IgD-negative memory B cell (primary cell): Measurements from ENCODE around the gene TIMP2. TPM values are rescaled to one million over a fixed set of nuclear protein-coding genes. Genes with fewer than 3 reads are reported as not detected.
A peak's percentile ranks its signal among the peaks of the same experiment; 100 is the strongest.
"Not testable (repeated sequence)": the region's sequence is repeated elsewhere in the genome, so short reads cannot be mapped to it uniquely, and the experiment has no call there.

Experiments used
- H3K27ac Mint-ChIP-seq, 3 donors: one replicate each; pipeline ENCODE4 v1.8.0; 2020 to 2022; ENCODE audit warnings: mild to moderate bottlenecking in 3 of 3, mixed read lengths in 3 of 3, moderate library complexity in 1 of 3
- H3K27me3 Mint-ChIP-seq: one replicate; pipeline ENCODE4 v1.8.0; 2021; ENCODE audit warnings: mixed read lengths
- H3K36me3 Mint-ChIP-seq: one replicate; pipeline ENCODE4 v1.8.0; 2020; ENCODE audit warnings: mild to moderate bottlenecking, mixed read lengths
- H3K4me1 Mint-ChIP-seq, 3 donors: one replicate each; pipeline ENCODE4 v1.8.0; 2020 to 2022; ENCODE audit warnings: mixed read lengths in 3 of 3, mild to moderate bottlenecking in 1 of 3
- H3K4me3 Mint-ChIP-seq, 4 donors: one replicate each; pipeline ENCODE4 v1.8.0; 2020 to 2022; ENCODE audit warnings: mild to moderate bottlenecking in 4 of 4, mixed read lengths in 4 of 4, moderate library complexity in 3 of 4
- H3K9me3 Mint-ChIP-seq, 3 donors: one replicate each; pipeline ENCODE4 v1.8.0; 2020 to 2021; ENCODE audit warnings: mixed read lengths in 3 of 3, mild to moderate bottlenecking in 1 of 3
- polyA plus RNA-seq: library from polyadenylated mRNA; unstranded; fragments of 300-500 nt; fragmentation: Illumina TruSeq; gene quantifications from one replicate; pipeline ENCODE4 v1.2.3, GENCODE V29; 2021

The TIMP2 gene
- polyA plus RNA-seq: 0.34 TPM

DNA sequence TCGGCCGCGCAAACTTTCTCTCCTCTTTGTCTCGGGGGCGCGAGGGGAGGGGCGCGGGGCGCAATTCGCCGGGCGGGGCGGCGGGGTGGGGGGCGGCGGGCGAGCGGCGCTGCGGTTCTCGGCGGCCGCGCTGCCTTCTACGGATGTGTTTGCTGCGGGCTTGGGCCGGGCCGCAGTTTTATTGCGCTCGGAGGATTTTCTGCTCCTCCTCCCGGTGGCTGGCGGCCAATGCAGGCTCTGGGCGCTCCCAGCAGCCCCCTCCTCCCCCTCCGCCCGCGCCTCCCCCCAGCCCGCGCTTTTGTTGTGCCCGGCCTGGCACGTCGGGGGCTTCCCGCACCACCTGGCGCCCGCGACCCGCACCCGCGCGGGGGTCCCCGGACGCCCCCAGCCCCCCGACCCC is at the start of gene TIMP2:
Gene TIMP2 (minus strand): TSS at position 154 of the 400 bp plus-strand sequence. CDS start 299 bp downstream, outside the sequence.
- H3K4me1 Mint-ChIP-seq: peaks cover 5 to 12% (median 5%) of the 10 kb centered on the region in 3 donors
- H3K9me3 Mint-ChIP-seq: no peaks in the 10 kb centered on the region
- no peaks in the 10 kb centered on the region for H3K36me3 Mint-ChIP-seq
- H3K4me3 Mint-ChIP-seq: peak within 1 kb of the TSS; percentile 83 to 97 (median 85)
- H3K27ac Mint-ChIP-seq: no peak within 1 kb of the TSS
- peaks cover 5% of the 10 kb centered on the region for H3K27me3 Mint-ChIP-seq

DNA sequence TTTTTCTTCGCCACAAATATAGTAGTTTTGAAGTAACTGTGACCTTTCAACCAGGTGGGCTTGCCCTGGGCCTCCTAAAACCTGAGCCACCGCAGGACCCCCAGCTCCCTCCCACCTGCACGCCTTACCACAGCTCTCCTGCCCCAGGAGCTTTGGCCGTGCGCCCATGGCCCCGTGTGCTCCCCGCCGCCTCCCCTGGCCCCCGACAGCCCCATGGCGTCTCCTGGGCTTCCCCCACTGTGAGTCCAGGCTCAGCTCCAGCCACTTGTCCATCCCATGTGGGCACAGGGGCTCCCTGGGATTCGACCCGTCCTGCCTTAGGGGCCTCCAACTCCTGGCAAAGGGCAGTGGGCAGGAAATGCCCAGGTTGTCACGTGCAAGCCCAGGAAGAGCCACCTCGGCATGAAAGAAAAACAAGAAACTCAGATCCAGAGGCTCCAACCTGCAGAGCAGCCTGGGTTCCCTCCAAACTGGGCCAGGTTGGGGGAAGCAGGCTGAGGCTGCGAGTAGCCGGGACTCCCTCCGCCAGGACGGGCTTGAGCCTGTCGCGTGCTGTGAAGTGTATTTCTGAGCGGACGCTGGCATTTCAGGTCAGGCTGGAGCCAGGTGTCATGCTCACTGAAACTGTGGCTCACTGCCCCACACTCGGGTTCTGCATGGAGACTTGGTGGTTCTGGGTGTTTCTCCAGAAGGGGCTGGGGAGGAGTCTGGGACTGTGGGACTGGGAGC is 48.8 kb upstream of the TIMP2 start:
- Mint-ChIP-seq H3K4me3 (no peak overlapping the region), H3K27me3 (peaks cover 9% of the 10 kb centered on the region)

GRCh38 chr17:78973196-78973595 is 48.0 kb upstream of the TIMP2 start:
- no peak overlapping the region for H3K4me3 Mint-ChIP-seq
- H3K27me3 Mint-ChIP-seq: peaks cover 9% of the 10 kb centered on the region
- H3K9me3 Mint-ChIP-seq: no peaks in the 10 kb centered on the region

More for the DNA sequence above, 48.8 kb upstream of the TIMP2 start:
- Mint-ChIP-seq H3K9me3 (no peaks in the 10 kb centered on the region), H3K36me3 (no peaks in the 10 kb centered on the region), H3K27ac (no peak overlapping the region), H3K4me1 (peaks cover 12 to 16% (median 16%) of the 10 kb centered on the region in 3 donors)

GRCh38 chr17:78972507-78973105 is 47.4 kb upstream of the TIMP2 start:
- H3K4me3 Mint-ChIP-seq: peak overlapping the region in 1 of 4 donors; percentile 6
- H3K27ac Mint-ChIP-seq: peak overlapping the region in 1 of 3 donors; percentile 63
- peaks cover 9% of the 10 kb centered on the region for H3K27me3 Mint-ChIP-seq
- H3K4me1 Mint-ChIP-seq: peaks cover 12 to 16% (median 15%) of the 10 kb centered on the region in 3 donors
- no peaks in the 10 kb centered on the region for H3K36me3 Mint-ChIP-seq
- H3K9me3 Mint-ChIP-seq: no peaks in the 10 kb centered on the region

More at GRCh38 chr17:78973196-78973595, 48.0 kb upstream of the TIMP2 start:
- H3K4me1 Mint-ChIP-seq: peaks cover 12 to 16% (median 16%) of the 10 kb centered on the region in 3 donors
- H3K36me3 Mint-ChIP-seq: no peaks in the 10 kb centered on the region
- H3K27ac Mint-ChIP-seq: no peak overlapping the region

- Mint-ChIP-seq H3K4me3 (no peak overlapping the region), H3K27me3 (peaks cover 9% of the 10 kb centered on the region), H3K4me1 (peaks cover 8 to 12% (median 10%) of the 10 kb centered on the region in 3 donors), H3K27ac (peak overlapping the region in 1 of 3 donors; percentile 19), H3K36me3 (no peaks in the 10 kb centered on the region), H3K9me3 (no peaks in the 10 kb centered on the region)
Measured at GRCh38 chr17:78971756-78972506, 46.7 kb upstream of the TIMP2 start.

GRCh38 chr17:78970834-78971755 is 45.9 kb upstream of the TIMP2 start:
- no peaks in the 10 kb centered on the region for H3K36me3 Mint-ChIP-seq
- H3K27ac Mint-ChIP-seq: peak overlapping the region in 2 of 3 donors; percentile 19 to 47
- peaks cover 5 to 10% (median 5%) of the 10 kb centered on the region in 3 donors for H3K4me1 Mint-ChIP-seq
- peaks cover 9% of the 10 kb centered on the region for H3K27me3 Mint-ChIP-seq
- peak overlapping the region in 1 of 4 donors; percentile 78 for H3K4me3 Mint-ChIP-seq
- no peaks in the 10 kb centered on the region for H3K9me3 Mint-ChIP-seq

GRCh38 chr17:78969865-78970264 is 44.7 kb upstream of the TIMP2 start:
- no peaks in the 10 kb centered on the region for H3K36me3 Mint-ChIP-seq

GRCh38 chr17:78967782-78968362 is 42.7 kb upstream of the TIMP2 start:
- Mint-ChIP-seq H3K9me3 (no peaks in the 10 kb centered on the region), H3K27me3 (peaks cover 9% of the 10 kb centered on the region), H3K36me3 (no peaks in the 10 kb centered on the region), H3K4me3 (no peak overlapping the region), H3K27ac (peak overlapping the region in 1 of 3 donors; percentile 63), H3K4me1 (peaks cover 10 to 25% (median 21%) of the 10 kb centered on the region in 3 donors)

More at GRCh38 chr17:78969865-78970264, 44.7 kb upstream of the TIMP2 start:
- Mint-ChIP-seq H3K4me1 (peaks cover 10 to 20% (median 17%) of the 10 kb centered on the region in 3 donors), H3K9me3 (no peaks in the 10 kb centered on the region), H3K27ac (no peak overlapping the region), H3K27me3 (peaks cover 9% of the 10 kb centered on the region), H3K4me3 (no peak overlapping the region)

DNA sequence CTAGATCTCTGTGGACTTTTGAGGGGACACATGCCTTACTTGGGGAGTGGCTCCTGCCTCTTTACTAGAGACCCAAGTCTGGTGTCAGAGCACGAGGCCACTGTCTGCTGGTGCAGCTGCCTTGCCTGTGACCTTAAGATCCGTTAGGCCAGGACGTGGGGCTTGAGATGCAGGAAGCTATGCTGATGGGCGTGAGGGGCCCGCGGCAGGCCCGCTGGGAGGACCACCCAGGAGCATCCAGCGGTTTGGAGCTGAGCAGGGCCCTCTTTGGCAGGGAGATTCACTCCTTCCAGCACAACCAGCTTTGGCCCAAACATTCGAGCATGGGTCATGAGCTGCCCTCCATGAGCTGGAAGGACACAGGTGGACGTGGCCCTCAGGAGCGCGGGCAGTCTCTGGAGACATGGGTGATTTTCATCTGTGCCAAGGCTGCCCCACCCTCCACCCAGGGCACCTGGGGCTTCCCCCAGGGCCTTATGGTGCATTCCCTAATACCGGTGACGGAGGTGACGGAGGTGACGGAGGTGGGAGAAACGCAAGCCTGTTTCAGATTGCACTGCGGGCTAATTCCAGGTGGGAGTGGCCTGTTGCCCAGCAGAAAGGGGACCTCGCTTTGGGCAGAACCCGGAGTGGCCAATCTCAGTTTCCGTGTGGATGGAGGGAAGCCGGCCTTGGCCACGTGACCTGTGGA is 41.9 kb upstream of the TIMP2 start:
- H3K27ac Mint-ChIP-seq: no peak overlapping the region
- H3K4me1 Mint-ChIP-seq: peaks cover 10 to 25% (median 21%) of the 10 kb centered on the region in 3 donors
- no peak overlapping the region for H3K4me3 Mint-ChIP-seq
- no peaks in the 10 kb centered on the region for H3K9me3 Mint-ChIP-seq
- no peaks in the 10 kb centered on the region for H3K36me3 Mint-ChIP-seq
- H3K27me3 Mint-ChIP-seq: peaks cover 6% of the 10 kb centered on the region

GRCh38 chr17:78966123-78966813 is 41.1 kb upstream of the TIMP2 start:
- no peaks in the 10 kb centered on the region for H3K9me3 Mint-ChIP-seq
- H3K27me3 Mint-ChIP-seq: peaks cover 4% of the 10 kb centered on the region
- H3K36me3 Mint-ChIP-seq: no peaks in the 10 kb centered on the region
- no peak overlapping the region for H3K27ac Mint-ChIP-seq
- H3K4me1 Mint-ChIP-seq: peaks cover 7 to 23% (median 19%) of the 10 kb centered on the region in 3 donors
- H3K4me3 Mint-ChIP-seq: peak overlapping the region in 1 of 4 donors; percentile 81

DNA sequence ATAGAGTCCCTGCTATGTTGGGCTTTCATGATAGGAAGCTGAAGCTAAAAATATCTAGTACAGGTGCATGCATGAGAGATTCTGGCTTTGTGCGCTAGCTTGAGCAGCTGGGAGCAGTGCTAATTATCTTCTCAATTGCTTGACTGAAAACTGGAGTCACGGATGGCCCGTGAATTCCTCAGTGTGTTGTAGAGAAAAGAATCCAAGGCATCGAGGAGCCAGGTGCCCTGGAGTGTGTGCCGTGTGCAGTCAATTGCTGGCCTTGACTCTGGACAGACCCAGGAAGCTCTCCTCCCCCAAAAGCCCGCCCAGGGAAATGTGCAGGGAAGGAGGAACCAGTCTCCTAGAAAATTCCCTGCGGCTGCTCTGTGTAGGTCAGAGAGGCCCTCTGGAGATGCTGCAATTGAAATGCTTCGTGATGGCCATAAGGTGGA is 40.3 kb upstream of the TIMP2 start:
- peaks cover 5 to 19% (median 15%) of the 10 kb centered on the region in 3 donors for H3K4me1 Mint-ChIP-seq
- H3K9me3 Mint-ChIP-seq: no peaks in the 10 kb centered on the region
- H3K27ac Mint-ChIP-seq: no peak overlapping the region
- H3K4me3 Mint-ChIP-seq: peak overlapping the region in 3 of 4 donors; percentile 50 to 81 (median 70)
- H3K27me3 Mint-ChIP-seq: peaks cover 3% of the 10 kb centered on the region
- H3K36me3 Mint-ChIP-seq: no peaks in the 10 kb centered on the region

DNA sequence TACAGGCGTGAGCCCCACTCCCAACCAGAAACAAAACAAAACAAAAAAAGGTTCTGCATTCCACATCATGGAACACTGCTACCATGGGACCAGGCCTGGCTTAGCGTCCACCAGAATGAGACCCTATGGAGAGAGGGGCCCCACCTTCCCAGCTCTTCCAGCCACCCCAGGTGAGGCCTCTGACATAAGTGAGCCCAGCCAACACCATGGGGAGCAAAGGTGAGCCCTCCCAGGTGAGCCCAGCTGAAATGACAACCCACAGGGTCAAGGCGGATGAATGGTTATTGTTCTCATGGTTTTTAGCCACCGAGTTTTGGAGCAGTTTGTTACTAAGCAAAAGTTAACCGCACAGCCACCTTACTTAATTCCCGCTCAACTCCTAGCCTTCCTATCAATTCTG is 38.2 kb upstream of the TIMP2 start:
- Mint-ChIP-seq H3K27ac (no peak overlapping the region), H3K36me3 (no peaks in the 10 kb centered on the region), H3K4me3 (no peak overlapping the region), H3K9me3 (no peaks in the 10 kb centered on the region), H3K4me1 (peaks cover 5 to 19% (median 15%) of the 10 kb centered on the region in 3 donors), H3K27me3 (no peaks in the 10 kb centered on the region)

DNA sequence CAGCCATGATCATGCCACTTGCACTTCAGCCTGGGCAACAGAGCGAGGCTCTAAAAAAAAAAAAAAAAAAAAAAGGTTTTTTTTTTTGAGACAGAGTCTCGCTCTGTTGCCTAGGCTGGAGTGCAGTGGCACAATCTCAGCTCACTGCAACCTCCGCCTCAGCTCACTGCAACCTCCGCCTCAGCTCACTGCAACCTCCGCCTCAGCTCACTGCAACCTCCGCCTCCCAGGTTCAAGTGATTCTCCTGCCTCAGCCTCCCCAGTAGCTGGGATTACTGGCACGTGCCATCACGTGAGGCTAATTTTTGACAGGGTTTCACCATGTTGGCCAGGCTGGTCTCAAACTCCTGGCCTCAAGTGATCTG is 37.8 kb upstream of the TIMP2 start:
- not testable (repeated sequence) for H3K27me3 Mint-ChIP-seq, H3K9me3 Mint-ChIP-seq, H3K27ac Mint-ChIP-seq, H3K36me3 Mint-ChIP-seq, H3K4me3 Mint-ChIP-seq
- peaks cover 5 to 19% (median 15%) of the 10 kb centered on the region in 3 donors for H3K4me1 Mint-ChIP-seq
